ENCODE data around the gene LCE1E.

The LCE1E gene

DNA sequence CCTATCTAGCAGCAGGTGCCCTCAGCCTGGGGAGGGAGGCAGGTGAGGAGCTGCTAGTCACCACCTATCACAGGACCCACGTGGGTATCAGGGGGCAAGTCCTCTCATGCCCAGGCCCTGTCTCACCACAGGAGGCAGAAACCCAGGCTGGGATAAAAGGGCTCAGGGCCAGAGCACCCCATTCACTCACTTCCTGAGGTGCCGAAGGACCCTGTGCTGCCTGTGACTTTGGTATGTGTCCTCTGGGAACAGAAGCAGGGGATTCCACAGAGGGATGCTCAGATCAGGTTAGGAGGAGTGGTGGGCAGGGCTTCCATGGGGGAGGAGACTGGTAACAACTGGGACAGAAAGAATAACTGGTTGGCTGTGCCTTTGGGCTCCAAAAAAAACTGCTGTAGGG, at the start of gene LCE1E:
Gene LCE1E (plus strand): TSS at position 181 of the 400 bp plus-strand sequence. CDS start 1,043 bp downstream, outside the sequence.
- no peak for TF ChIP-seq CTCF (IDR thresholded peaks at IDR 0.05; ENCODE audit: low read length, missing control alignments)
- no peak for DNase-seq (ENCODE audit: low read depth)
- H3K4me3 ChIP-seq (replicated peaks; ENCODE audit: low read depth, low read length) = no peak within 1 kb of the TSS

DNA sequence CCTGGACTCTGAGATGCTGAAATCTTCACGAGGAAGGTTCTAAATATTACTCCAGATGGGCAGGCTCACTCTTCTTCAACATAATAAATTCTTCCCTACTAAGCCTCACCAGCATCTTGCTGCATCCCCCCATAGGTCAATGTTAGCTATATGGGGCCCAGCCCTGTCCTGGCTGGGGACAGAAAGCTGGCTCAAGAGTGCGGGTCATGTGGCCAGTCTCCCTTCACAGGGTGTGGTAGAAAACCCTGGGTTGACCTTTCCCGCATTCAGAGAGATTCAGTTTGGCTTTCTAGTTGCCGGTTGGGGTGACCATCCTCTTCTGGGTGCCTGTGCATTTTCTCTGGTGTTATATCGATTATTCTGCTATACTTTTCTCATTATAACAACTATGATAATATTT, 48.1 kb upstream of the LCE1E start:
- no peak for TF ChIP-seq CTCF (IDR thresholded peaks at IDR 0.05; ENCODE audit: low read length, missing control alignments)
- H3K4me3 ChIP-seq (replicated peaks; ENCODE audit: low read depth, low read length) = no peak overlapping the region
- no peak for DNase-seq (ENCODE audit: low read depth)

GRCh38 chr1:152739841-152740240, 46.2 kb upstream of the LCE1E start:
- no peak for DNase-seq (ENCODE audit: low read depth)
- H3K4me3 ChIP-seq (replicated peaks; ENCODE audit: low read depth, low read length) = no peak overlapping the region
- TF ChIP-seq CTCF (IDR thresholded peaks at IDR 0.05; ENCODE audit: low read length, missing control alignments) = no peak

GRCh38 chr1:152741656-152742055, 44.4 kb upstream of the LCE1E start:
- TF ChIP-seq CTCF (IDR thresholded peaks at IDR 0.05; ENCODE audit: low read length, missing control alignments) = no peak
- no peak for DNase-seq (ENCODE audit: low read depth)
- H3K4me3 ChIP-seq (replicated peaks; ENCODE audit: low read depth, low read length) = no peak overlapping the region

- DNase-seq (ENCODE audit: low read depth) = no peak
- H3K4me3 ChIP-seq (replicated peaks; ENCODE audit: low read depth, low read length) = no peak overlapping the region
- no peak for TF ChIP-seq CTCF (IDR thresholded peaks at IDR 0.05; ENCODE audit: low read length, missing control alignments)
Observed at GRCh38 chr1:152743371-152744145, 42.5 kb upstream of the LCE1E start.

DNA sequence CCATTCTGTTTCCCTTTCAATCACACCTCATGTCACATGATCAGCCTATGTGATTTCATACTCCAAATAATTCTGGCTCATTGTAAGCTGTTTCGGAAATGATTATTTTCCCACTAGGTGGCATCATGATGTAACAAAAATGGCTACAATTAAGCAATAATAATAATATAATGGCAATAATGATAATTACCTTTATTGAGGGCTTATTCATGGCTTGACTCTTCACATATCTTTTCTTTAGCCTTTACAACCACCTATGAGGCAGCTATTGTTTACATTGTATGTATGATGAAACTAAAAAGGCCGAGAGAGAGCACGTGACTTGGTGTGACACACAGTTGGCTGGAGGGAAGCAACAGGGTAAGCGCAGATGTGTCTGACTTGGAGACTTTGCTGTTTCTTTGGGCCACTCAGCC, 40.8 kb upstream of the LCE1E start:
- DNase-seq (ENCODE audit: low read depth) = no peak
- TF ChIP-seq CTCF (IDR thresholded peaks at IDR 0.05; ENCODE audit: low read length, missing control alignments) = no peak
- H3K4me3 ChIP-seq (replicated peaks; ENCODE audit: low read depth, low read length) = no peak overlapping the region
